Activated T-cell treated with anti-CD3 and anti-CD28 coated beads, Interleukin-2, amount 50 U/mL, for 4 hours (primary cell): ENCODE measurements around the gene TMA7B. TPM values are rescaled to one million over a fixed set of nuclear protein-coding genes. Genes with fewer than 3 reads are reported as not detected.
"Not testable (repeated sequence)": the region's sequence is repeated elsewhere in the genome, so short reads cannot be mapped to it uniquely, and the experiment has no call there.

Source experiments
- ATAC-seq, 2 donors: fragments of 200-7000 bp; cut with Tn5 transposase; one replicate each; pipeline ENCODE4 v1.10.0; 2021
- DNase-seq: peaks from one replicate; pipeline ENCODE4 v3.0.0-alpha.2; 2020
- H3K27me3 Mint-ChIP-seq: one replicate; pipeline ENCODE4 v1.8.0; 2021; ENCODE audit warnings: low read depth, mixed read lengths
- H3K36me3 Mint-ChIP-seq: one replicate; pipeline ENCODE4 v1.8.0; 2022; ENCODE audit warnings: mixed read lengths; ENCODE audit not compliant: insufficient read depth
- H3K4me1 Mint-ChIP-seq: one replicate; pipeline ENCODE4 v1.8.0; 2021; ENCODE audit warnings: low read depth, mixed read lengths
- H3K4me3 Mint-ChIP-seq: one replicate; pipeline ENCODE4 v1.8.0; 2021; ENCODE audit warnings: mild to moderate bottlenecking, moderate library complexity, mixed read lengths
- H3K9me3 Mint-ChIP-seq: one replicate; pipeline ENCODE4 v1.8.0; 2021; ENCODE audit warnings: mixed read lengths
- total RNA-seq, 3 donors: library from RNA; stranded (reverse); gene quantifications; one replicate each; pipeline ENCODE4 v1.2.1, GENCODE V29; 2021

TMA7B gene
- total RNA-seq, 3 donors from 2014 or later = 0.61 to 0.92 (median 0.76) TPM

- Mint-ChIP-seq H3K4me1 (peaks cover 93% of the 10 kb centered on the region), H3K27me3 (no peaks in the 10 kb centered on the region), H3K4me3 (no peak overlapping the region), H3K9me3 (no peaks in the 10 kb centered on the region), H3K36me3 (peaks cover 4% of the 10 kb centered on the region)
- DNase-seq (no peak), ATAC-seq (peak; percentile 25 to 34)
Observed at GRCh38 chr22:39939830-39940229, 20.4 kb upstream of the TMA7B start.

DNA sequence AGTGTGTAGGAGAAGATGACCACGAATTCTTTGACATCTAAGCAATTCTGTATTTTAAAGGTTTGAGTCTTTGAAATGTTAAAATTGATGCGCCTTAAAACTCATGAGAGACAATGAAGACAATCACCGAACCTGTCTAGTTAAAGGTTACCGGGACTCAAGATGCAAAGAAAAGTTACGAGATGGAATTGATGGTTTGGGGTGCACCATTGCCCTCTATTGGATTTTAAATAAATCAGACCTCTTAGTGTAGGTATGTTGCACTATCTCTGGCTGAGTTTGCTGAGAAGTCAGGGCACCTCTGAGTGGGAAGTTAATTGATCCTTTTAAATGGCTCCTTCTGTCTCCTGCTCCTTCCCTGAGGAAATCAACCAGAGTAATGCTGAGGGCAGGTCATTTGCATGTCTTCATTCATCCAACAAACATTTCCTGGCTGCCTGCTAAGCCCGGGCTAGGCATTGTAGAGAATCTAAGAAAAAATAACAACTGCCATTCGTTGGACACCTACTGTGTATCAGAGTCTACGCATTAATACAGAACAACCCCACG lies 19.4 kb upstream of the TMA7B start:
- peak; percentile 31 to 42 for ATAC-seq
- Mint-ChIP-seq H3K4me3 (peak overlapping the region; percentile 38), H3K4me1 (peaks cover 93% of the 10 kb centered on the region), H3K36me3 (peaks cover 5% of the 10 kb centered on the region), H3K27me3 (no peaks in the 10 kb centered on the region), H3K9me3 (no peaks in the 10 kb centered on the region)
- DNase-seq = no peak

- no peak for DNase-seq
- peaks cover 5% of the 10 kb centered on the region for H3K36me3 Mint-ChIP-seq
- no peak for ATAC-seq
- H3K9me3 Mint-ChIP-seq = no peaks in the 10 kb centered on the region
- H3K27me3 Mint-ChIP-seq = no peaks in the 10 kb centered on the region
- H3K4me1 Mint-ChIP-seq = peaks cover 92% of the 10 kb centered on the region
- no peak overlapping the region for H3K4me3 Mint-ChIP-seq
Observed at GRCh38 chr22:39941601-39942000, 18.6 kb upstream of the TMA7B start.

DNA sequence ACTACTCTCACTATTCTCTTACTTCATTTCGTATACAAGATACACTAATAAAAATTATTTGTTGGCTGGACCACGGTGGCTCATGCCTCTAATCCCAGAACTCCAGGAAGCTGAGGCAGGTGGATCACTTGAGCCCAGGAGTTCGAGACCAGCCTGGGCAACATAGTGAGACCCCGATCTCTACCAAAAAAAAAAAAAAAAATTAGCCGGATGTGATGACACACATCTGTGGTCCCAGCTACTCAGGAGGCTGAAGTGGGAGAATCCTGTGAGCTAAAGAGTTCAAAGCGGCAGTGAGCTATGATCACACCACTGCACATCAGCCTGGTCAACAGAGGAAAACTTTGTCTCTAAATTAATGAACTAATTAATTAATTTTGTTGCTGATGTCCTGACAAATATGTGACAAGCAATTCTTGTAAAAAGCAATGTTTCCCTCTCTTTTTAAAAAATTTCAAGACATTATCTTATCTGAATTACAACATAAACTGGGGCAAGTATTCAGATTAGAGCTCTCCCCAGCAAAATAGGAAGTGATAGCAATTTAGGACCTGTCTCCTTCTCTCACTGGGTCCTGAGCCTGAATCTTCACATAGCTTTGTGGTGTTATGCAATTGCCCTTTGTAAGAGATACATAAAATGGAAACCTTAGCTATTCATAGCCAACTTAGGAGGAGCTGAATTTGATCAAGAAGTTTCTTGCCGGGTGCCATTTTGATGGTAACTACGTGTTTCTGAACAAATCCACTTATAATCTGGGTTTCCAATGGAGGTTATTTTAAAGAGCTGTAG lies 17.6 kb upstream of the TMA7B start:
- no peaks in the 10 kb centered on the region for H3K27me3 Mint-ChIP-seq
- peak overlapping the region; percentile 13 for H3K4me3 Mint-ChIP-seq
- DNase-seq (no peak), ATAC-seq (no peak)
- H3K9me3 Mint-ChIP-seq = no peaks in the 10 kb centered on the region
- H3K36me3 Mint-ChIP-seq = peaks cover 5% of the 10 kb centered on the region
- H3K4me1 Mint-ChIP-seq = peaks cover 92% of the 10 kb centered on the region

- Mint-ChIP-seq H3K4me3 (peak overlapping the region; percentile 13), H3K27me3 (no peaks in the 10 kb centered on the region), H3K4me1 (peaks cover 91% of the 10 kb centered on the region), H3K9me3 (no peaks in the 10 kb centered on the region), H3K36me3 (peaks cover 5% of the 10 kb centered on the region)
- DNase-seq = no peak
- ATAC-seq = no peak
Observed at GRCh38 chr22:39943337-39943736, 16.9 kb upstream of the TMA7B start.

DNA sequence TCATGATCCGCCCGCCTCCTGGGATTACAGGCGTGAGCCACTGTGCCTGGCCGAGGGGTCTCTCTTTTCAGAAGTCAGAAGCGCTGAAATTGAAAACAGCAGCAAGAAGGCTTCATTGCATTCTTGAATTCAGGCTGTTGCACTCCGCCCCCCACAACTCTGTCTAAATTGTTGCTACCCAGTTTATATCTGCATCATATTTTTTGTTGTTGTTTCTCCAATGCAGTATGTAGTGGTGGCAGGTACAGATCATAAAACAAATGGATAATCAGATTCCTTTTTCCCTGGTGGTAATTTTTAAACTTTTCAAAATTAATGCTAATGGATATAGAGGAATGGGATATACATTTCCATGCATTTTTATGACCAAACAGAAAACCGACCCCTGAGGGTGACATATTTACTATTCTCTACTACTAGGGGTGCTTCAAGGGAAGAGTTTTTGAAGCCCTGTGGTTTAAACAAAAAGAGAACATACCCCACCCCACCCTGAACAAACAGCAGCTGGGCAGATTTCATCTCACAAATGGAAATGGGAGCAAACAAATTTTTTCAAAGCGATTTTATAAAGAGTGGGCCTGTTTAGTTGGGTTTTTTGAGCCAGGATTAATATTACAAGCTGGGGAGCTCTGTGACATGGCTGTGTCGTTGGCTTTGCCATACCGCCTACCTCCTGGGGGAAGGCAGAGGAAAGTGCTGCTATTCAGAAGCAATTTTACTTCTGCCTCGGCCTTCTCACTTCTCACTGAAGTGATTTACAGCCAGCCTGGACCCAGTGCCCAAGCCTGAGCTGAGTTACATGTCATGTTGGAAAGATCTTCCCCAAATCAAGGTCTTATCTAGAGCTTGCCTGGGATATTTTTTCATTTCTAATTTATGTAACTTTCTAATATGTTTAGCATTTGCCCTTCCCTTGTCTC lies 16.0 kb upstream of the TMA7B start:
- H3K36me3 Mint-ChIP-seq = peaks cover 13% of the 10 kb centered on the region
- H3K9me3 Mint-ChIP-seq = no peaks in the 10 kb centered on the region
- no peaks in the 10 kb centered on the region for H3K27me3 Mint-ChIP-seq
- DNase-seq (no peak), ATAC-seq (no peak)
- peak overlapping the region; percentile 45 for H3K4me3 Mint-ChIP-seq
- peaks cover 91% of the 10 kb centered on the region for H3K4me1 Mint-ChIP-seq

DNA sequence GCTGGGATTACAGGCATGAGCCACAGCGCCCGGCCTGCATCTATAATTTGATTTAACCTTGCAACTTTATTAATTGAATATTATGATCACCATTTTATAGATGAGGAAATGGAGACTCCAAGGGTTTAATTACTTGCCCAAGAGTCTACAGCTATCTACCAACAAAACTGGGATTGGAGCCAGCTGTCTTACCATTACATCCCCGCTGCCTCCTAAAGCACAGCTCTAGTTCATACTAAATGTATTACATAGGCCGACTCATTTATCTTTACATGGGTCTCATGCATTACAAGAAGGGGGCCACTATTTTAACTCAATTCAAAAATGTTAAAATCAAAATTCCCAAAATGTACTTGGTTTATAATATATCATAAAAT lies 14.1 kb upstream of the TMA7B start:
- no peak overlapping the region for H3K4me3 Mint-ChIP-seq
- H3K36me3 Mint-ChIP-seq = peaks cover 29% of the 10 kb centered on the region
- no peaks in the 10 kb centered on the region for H3K9me3 Mint-ChIP-seq
- H3K27me3 Mint-ChIP-seq = no peaks in the 10 kb centered on the region
- H3K4me1 Mint-ChIP-seq = peaks cover 94% of the 10 kb centered on the region
- no peak for DNase-seq
- no peak for ATAC-seq

- Mint-ChIP-seq H3K4me3 (peak overlapping the region; percentile 26), H3K36me3 (peaks cover 32% of the 10 kb centered on the region), H3K9me3 (no peaks in the 10 kb centered on the region), H3K27me3 (no peaks in the 10 kb centered on the region), H3K4me1 (peaks cover 94% of the 10 kb centered on the region)
- peak in 1 of 2 donors; percentile 29 for ATAC-seq
- DNase-seq = no peak
Observed at GRCh38 chr22:39946503-39947219, 13.5 kb upstream of the TMA7B start.

- peaks cover 34% of the 10 kb centered on the region for H3K36me3 Mint-ChIP-seq
- H3K4me1 Mint-ChIP-seq = peaks cover 96% of the 10 kb centered on the region
- ATAC-seq (peak in 1 of 2 donors; percentile 40), DNase-seq (no peak)
- H3K4me3 Mint-ChIP-seq = peak overlapping the region; percentile 26
- H3K9me3 Mint-ChIP-seq = no peaks in the 10 kb centered on the region
- H3K27me3 Mint-ChIP-seq = no peaks in the 10 kb centered on the region
Observed at GRCh38 chr22:39947220-39948216, 12.7 kb upstream of the TMA7B start.

DNA sequence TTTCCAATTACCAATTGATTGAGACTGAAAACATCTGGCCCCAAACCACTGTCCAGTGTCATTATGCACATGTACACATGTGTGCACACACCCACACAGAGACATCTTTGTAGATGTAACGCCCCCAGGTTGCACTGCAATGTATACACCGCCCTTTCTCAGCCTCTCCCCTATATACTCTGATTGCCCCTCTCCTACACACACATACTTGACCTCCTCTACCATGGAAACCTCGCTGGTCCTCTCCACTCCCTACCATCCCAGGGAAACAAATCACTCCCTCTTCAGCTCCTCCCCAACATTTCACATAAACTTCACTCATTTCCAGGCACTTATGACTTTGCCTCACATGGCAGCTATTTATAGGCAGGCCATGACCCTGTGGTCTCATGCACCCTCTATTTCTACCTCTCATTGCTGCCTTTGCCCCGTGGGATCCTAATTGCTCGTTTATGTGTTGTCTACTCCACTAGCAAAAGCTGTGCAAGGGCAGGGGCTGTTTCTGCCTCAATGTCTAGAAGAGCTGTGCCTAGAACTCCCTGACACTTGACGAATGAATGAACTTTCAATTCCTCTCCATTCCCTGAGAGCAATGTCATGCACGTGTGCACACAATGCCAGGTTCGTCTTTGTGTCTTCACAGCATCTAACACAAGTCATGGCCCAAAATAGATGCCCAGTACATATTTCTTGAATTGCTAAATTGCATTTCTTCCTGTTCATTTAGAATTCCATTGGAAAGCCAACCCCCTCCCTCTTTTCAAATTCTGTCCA lies 10.0 kb upstream of the TMA7B start:
- Mint-ChIP-seq H3K36me3 (peaks cover 39% of the 10 kb centered on the region), H3K4me3 (no peak overlapping the region), H3K9me3 (no peaks in the 10 kb centered on the region), H3K4me1 (peaks cover 94% of the 10 kb centered on the region), H3K27me3 (no peaks in the 10 kb centered on the region)
- ATAC-seq (no peak), DNase-seq (no peak)

- H3K9me3 Mint-ChIP-seq, H3K27me3 Mint-ChIP-seq, DNase-seq: not testable (repeated sequence)
- peaks cover 92% of the 10 kb centered on the region for H3K4me1 Mint-ChIP-seq
- peak; percentile 66 to 67 for ATAC-seq
- peaks cover 43% of the 10 kb centered on the region for H3K36me3 Mint-ChIP-seq
- H3K4me3 Mint-ChIP-seq = peak overlapping the region; percentile 30
Observed at GRCh38 chr22:39951603-39952293, 8.4 kb upstream of the TMA7B start.

DNA sequence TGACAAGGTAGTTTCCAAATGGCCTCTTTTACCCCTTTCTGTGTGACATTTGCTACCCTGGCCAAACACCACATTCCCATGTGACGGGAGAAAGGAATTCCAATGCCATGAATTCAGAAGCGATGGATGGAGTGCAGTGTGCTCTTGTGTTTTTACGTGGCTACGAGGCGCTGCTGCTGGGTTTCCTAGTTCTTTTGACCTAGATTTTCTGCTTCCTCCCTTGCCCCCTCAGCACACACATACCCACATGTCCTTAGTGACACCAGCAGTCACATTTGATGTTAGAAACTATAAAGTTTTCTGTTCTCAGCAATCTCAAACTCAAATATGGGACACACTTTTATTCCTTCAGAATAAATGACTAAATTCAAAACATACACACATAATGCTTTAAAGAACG lies 7.8 kb upstream of the TMA7B start:
- DNase-seq = no peak
- H3K36me3 Mint-ChIP-seq = peaks cover 45% of the 10 kb centered on the region

More for the DNA sequence above, 7.8 kb upstream of the TMA7B start:
- H3K4me1 Mint-ChIP-seq = peaks cover 92% of the 10 kb centered on the region
- no peak for ATAC-seq
- peak overlapping the region; percentile 34 for H3K4me3 Mint-ChIP-seq
- H3K27me3 Mint-ChIP-seq = no peaks in the 10 kb centered on the region
- H3K9me3 Mint-ChIP-seq = no peaks in the 10 kb centered on the region
